Nephron progenitor cell (in vitro differentiated cells): ENCODE results near the gene SLC22A15.

ENCODE experiments used
- DNase-seq: peaks from one replicate; pipeline ENCODE4 v3.0.0; 2021
- H3K27ac Mint-ChIP-seq: 2 replicates; pipeline ENCODE4 v1.8.0; 2021; ENCODE audit warnings: mild to moderate bottlenecking, moderate library complexity, mixed read lengths
- H3K27me3 Mint-ChIP-seq: 2 replicates; pipeline ENCODE4 v1.8.0; 2021; ENCODE audit warnings: mild to moderate bottlenecking, low read depth, mixed read lengths; ENCODE audit not compliant: poor library complexity
- H3K36me3 Mint-ChIP-seq: 2 replicates; pipeline ENCODE4 v1.8.0; 2021; ENCODE audit warnings: low read depth, mixed read lengths
- H3K4me1 Mint-ChIP-seq: 2 replicates; pipeline ENCODE4 v1.8.0; 2021; ENCODE audit warnings: mixed read lengths
- H3K4me3 Mint-ChIP-seq: 2 replicates; pipeline ENCODE4 v1.8.0; 2021; ENCODE audit warnings: mild to moderate bottlenecking, moderate library complexity, mixed read lengths
- H3K9me3 Mint-ChIP-seq: 2 replicates; pipeline ENCODE4 v1.8.0; 2021; ENCODE audit warnings: mild to moderate bottlenecking, moderate library complexity, mixed read lengths
- CTCF ChIP-seq: fragments of 200-600 bp; sonication (generic); IDR thresholded peaks from 2 replicates; pipeline ENCODE4 v1.5.0; 2021; ENCODE audit warnings: antibody characterized with exemption

The SLC22A15 gene

GRCh38 chr1:116095027-116095426, 118.7 kb downstream of the SLC22A15 start:
- DNase-seq = no peak
- no peak overlapping the region for H3K27ac Mint-ChIP-seq
- peaks cover 19% of the 10 kb centered on the region for H3K4me1 Mint-ChIP-seq
- H3K27me3 Mint-ChIP-seq = peaks cover 10% of the 10 kb centered on the region
- H3K36me3 Mint-ChIP-seq = peaks cover 17% of the 10 kb centered on the region
- no peak overlapping the region for H3K4me3 Mint-ChIP-seq
- no peak for TF ChIP-seq CTCF
- peaks cover 53% of the 10 kb centered on the region for H3K9me3 Mint-ChIP-seq

- Mint-ChIP-seq H3K9me3 (peaks cover 42% of the 10 kb centered on the region), H3K4me1 (peaks cover 19% of the 10 kb centered on the region), H3K36me3 (peaks cover 10% of the 10 kb centered on the region), H3K27me3 (peaks cover 10% of the 10 kb centered on the region), H3K4me3 (no peak overlapping the region), H3K27ac (no peak overlapping the region)
- no peak for TF ChIP-seq CTCF
- DNase-seq = no peak
Measured at GRCh38 chr1:116096013-116096618, 119.8 kb downstream of the SLC22A15 start.

- Mint-ChIP-seq H3K27me3 (peaks cover 10% of the 10 kb centered on the region), H3K27ac (no peak overlapping the region), H3K4me3 (no peak overlapping the region), H3K36me3 (peaks cover 10% of the 10 kb centered on the region), H3K4me1 (peaks cover 14% of the 10 kb centered on the region), H3K9me3 (peaks cover 35% of the 10 kb centered on the region)
- no peak for TF ChIP-seq CTCF
- DNase-seq = no peak
Measured at GRCh38 chr1:116097626-116098025, 121.3 kb downstream of the SLC22A15 start.

GRCh38 chr1:116099379-116099778, 123.1 kb downstream of the SLC22A15 start:
- H3K27ac Mint-ChIP-seq = no peak overlapping the region
- peaks cover 10% of the 10 kb centered on the region for H3K36me3 Mint-ChIP-seq
- H3K4me3 Mint-ChIP-seq = no peak overlapping the region
- no peak for TF ChIP-seq CTCF
- no peak for DNase-seq
- no peaks in the 10 kb centered on the region for H3K4me1 Mint-ChIP-seq
- peaks cover 24% of the 10 kb centered on the region for H3K9me3 Mint-ChIP-seq
- peaks cover 4% of the 10 kb centered on the region for H3K27me3 Mint-ChIP-seq

- no peak for DNase-seq
- no peaks in the 10 kb centered on the region for H3K4me1 Mint-ChIP-seq
- TF ChIP-seq CTCF = no peak
- H3K27me3 Mint-ChIP-seq = peaks cover 4% of the 10 kb centered on the region
- no peak overlapping the region for H3K4me3 Mint-ChIP-seq
- H3K27ac Mint-ChIP-seq = no peak overlapping the region
- peaks cover 19% of the 10 kb centered on the region for H3K9me3 Mint-ChIP-seq
- H3K36me3 Mint-ChIP-seq = peaks cover 8% of the 10 kb centered on the region
Measured at GRCh38 chr1:116099919-116100318, 123.6 kb downstream of the SLC22A15 start.

GRCh38 chr1:116104667-116105066, 128.4 kb downstream of the SLC22A15 start:
- Mint-ChIP-seq H3K9me3 (no peaks in the 10 kb centered on the region), H3K4me3 (no peak overlapping the region), H3K27me3 (no peaks in the 10 kb centered on the region), H3K27ac (no peak overlapping the region), H3K36me3 (no peaks in the 10 kb centered on the region), H3K4me1 (peaks cover under 1% of the 10 kb centered on the region)
- DNase-seq = no peak
- no peak for TF ChIP-seq CTCF
